GM23338 (cell line): ENCODE measurements around the gene GGT6.
"Not testable (repeated sequence)": the region's sequence is repeated elsewhere in the genome, so short reads cannot be mapped to it uniquely, and the experiment has no call there.

Source experiments
- CREB1 ChIP-seq: fragments of 250-450 bp; sonication (Bioruptor Pico); IDR thresholded peaks from 2 replicates; pipeline ENCODE4 v1.5.0; 2020; ENCODE audit warnings: low read depth, mild to moderate bottlenecking, moderate library complexity
- EZH2 ChIP-seq: fragments of 200-600 bp; sonication (generic); IDR thresholded peaks from one replicate; pipeline ENCODE4 v1.8.0; 2017; ENCODE audit warnings: antibody characterized with exemption, mild to moderate bottlenecking, low read depth; ENCODE audit not compliant: unreplicated experiment
- EZH2phosphoT487 ChIP-seq: fragments of 200-600 bp; sonication (generic); IDR thresholded peaks from one replicate; pipeline ENCODE4 v1.8.1; 2018; ENCODE audit warnings: antibody characterized with exemption; ENCODE audit not compliant: unreplicated experiment
- JUNB ChIP-seq: IDR thresholded peaks from one replicate; pipeline ENCODE4 v1.6.1; 2016; ENCODE audit warnings: antibody characterized with exemption; ENCODE audit not compliant: unreplicated experiment
- NANOG ChIP-seq: IDR thresholded peaks from 2 replicates; pipeline ENCODE4 v1.6.1; 2016; ENCODE audit warnings: antibody characterized with exemption, borderline replicate concordance
- POLR2AphosphoS5 ChIP-seq: IDR thresholded peaks from 2 replicates; pipeline ENCODE4 v1.6.1; 2016; ENCODE audit warnings: antibody characterized with exemption, low read depth
- STAT1 ChIP-seq: IDR thresholded peaks from one replicate; pipeline ENCODE4 v1.6.1; 2016; ENCODE audit warnings: antibody characterized with exemption; ENCODE audit not compliant: unreplicated experiment
- ZNF114 ChIP-seq: fragments of 250-450 bp; sonication (Bioruptor Pico); IDR thresholded peaks from 2 replicates; pipeline ENCODE4 v1.5.0; 2020; ENCODE audit warnings: mild to moderate bottlenecking, moderate library complexity
- ZNF331 ChIP-seq: fragments of 250-450 bp; sonication (Bioruptor Pico); IDR thresholded peaks from 2 replicates; pipeline ENCODE4 v1.5.0; 2020; ENCODE audit warnings: low read depth, mild to moderate bottlenecking, moderate library complexity
- TF ChIP-seq, protein P1 (sequence below), 2 experiments: fragments of 200-600 bp in 1 of 2; sonication (generic) in 1 of 2; conservative IDR thresholded peaks; 2 replicates each; pipeline versions ENCODE4 v1.5.1 to v1.6.1; 2016 to 2017; ENCODE audit warnings: antibody characterized with exemption in 2 of 2, low read depth in 2 of 2, mild to moderate bottlenecking in 2 of 2, moderate library complexity in 1 of 2
- TF ChIP-seq, protein P2 (sequence below): IDR thresholded peaks from one replicate; pipeline ENCODE4 v1.6.1; 2018; ENCODE audit warnings: antibody characterized with exemption; ENCODE audit not compliant: unreplicated experiment

DNA sequence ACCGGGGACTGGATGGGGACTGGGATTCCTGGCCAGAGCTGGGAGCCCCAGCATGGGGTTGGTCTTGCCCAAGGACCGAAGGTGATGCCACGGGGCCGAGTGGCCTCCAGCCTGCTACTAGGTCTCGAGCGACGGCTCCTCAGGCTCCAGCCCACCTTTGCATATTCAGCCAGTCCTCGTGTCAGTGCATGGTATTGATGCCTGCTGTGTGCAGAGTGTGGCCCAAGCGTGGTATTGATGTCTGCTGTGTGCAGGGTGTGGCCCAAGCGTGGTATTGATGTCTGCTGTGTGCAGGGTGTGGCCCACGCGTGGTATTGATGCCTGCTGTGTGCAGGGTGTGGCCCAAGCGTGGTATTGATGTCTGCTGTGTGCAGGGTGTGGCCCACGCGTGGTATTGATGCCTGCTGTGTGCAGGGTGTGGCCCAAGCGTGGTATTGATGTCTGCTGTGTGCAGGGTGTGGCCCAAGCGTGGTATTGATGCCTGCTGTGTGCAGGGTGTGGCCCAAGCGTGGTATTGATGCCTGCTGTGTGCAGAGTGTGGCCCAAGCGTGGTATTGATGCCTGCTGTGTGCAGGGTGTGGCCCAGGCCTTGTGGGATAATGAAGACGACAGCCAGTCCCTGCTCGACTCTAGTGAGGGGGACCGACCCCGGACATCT is 35.4 kb upstream of the GGT6 start:
- not testable (repeated sequence) for TF ChIP-seq EZH2phosphoT487; ZNF331; EZH2; STAT1; POLR2AphosphoS5; JUNB; NANOG; ZNF114; CREB1 (CRISPR knock-in tag)
- TF ChIP-seq, protein P1, sequence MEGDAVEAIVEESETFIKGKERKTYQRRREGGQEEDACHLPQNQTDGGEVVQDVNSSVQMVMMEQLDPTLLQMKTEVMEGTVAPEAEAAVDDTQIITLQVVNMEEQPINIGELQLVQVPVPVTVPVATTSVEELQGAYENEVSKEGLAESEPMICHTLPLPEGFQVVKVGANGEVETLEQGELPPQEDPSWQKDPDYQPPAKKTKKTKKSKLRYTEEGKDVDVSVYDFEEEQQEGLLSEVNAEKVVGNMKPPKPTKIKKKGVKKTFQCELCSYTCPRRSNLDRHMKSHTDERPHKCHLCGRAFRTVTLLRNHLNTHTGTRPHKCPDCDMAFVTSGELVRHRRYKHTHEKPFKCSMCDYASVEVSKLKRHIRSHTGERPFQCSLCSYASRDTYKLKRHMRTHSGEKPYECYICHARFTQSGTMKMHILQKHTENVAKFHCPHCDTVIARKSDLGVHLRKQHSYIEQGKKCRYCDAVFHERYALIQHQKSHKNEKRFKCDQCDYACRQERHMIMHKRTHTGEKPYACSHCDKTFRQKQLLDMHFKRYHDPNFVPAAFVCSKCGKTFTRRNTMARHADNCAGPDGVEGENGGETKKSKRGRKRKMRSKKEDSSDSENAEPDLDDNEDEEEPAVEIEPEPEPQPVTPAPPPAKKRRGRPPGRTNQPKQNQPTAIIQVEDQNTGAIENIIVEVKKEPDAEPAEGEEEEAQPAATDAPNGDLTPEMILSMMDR (conservative IDR thresholded peaks at IDR 0.05; ENCODE audit: low read depth in 2 of 2): not testable (repeated sequence)
- TF ChIP-seq, protein P2, sequence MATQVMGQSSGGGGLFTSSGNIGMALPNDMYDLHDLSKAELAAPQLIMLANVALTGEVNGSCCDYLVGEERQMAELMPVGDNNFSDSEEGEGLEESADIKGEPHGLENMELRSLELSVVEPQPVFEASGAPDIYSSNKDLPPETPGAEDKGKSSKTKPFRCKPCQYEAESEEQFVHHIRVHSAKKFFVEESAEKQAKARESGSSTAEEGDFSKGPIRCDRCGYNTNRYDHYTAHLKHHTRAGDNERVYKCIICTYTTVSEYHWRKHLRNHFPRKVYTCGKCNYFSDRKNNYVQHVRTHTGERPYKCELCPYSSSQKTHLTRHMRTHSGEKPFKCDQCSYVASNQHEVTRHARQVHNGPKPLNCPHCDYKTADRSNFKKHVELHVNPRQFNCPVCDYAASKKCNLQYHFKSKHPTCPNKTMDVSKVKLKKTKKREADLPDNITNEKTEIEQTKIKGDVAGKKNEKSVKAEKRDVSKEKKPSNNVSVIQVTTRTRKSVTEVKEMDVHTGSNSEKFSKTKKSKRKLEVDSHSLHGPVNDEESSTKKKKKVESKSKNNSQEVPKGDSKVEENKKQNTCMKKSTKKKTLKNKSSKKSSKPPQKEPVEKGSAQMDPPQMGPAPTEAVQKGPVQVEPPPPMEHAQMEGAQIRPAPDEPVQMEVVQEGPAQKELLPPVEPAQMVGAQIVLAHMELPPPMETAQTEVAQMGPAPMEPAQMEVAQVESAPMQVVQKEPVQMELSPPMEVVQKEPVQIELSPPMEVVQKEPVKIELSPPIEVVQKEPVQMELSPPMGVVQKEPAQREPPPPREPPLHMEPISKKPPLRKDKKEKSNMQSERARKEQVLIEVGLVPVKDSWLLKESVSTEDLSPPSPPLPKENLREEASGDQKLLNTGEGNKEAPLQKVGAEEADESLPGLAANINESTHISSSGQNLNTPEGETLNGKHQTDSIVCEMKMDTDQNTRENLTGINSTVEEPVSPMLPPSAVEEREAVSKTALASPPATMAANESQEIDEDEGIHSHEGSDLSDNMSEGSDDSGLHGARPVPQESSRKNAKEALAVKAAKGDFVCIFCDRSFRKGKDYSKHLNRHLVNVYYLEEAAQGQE: not testable (repeated sequence)
